ENCODE data around the gene PRSS2.
"Not testable (repeated sequence)": the region's sequence is repeated elsewhere in the genome, so short reads cannot be mapped to it uniquely, and the experiment has no call there.

Gene PRSS2

DNA sequence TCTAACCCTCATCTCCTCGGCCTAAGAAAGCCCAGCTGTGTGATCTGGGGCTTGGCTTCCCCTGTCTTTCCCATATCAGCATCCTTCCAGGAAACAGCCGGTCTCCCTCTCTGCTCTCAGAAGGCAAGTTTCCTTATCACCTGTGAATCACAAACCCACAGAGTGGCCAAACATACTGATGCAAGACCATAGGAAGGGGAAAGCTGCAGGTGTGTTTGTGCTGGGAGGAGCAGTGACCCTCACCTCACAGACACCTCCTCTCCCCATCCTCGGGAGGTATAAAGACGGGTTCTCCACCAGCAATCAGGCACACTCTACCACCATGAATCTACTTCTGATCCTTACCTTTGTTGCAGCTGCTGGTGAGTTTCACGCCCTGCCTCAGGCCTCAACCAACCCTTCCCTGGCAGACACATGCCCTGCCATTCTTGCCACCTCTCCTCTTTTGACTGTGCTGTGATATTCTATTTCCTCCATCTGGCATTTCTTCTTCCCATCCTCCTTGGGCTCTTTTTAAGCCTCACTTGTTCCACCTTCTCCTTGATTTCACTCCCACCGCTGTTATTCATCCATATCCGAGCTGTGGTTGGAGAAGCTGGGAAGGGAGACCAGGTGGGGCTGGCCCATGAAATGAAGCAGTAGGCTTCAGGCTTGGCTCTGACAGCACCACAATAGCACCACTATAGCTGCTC is at the start of gene PRSS2:
Gene PRSS2, plus strand, starts transcription at position 310 of the 692 bp plus-strand sequence. Its CDS starts 13 bp downstream, at position 323.
- no peak for DNase-seq

DNA sequence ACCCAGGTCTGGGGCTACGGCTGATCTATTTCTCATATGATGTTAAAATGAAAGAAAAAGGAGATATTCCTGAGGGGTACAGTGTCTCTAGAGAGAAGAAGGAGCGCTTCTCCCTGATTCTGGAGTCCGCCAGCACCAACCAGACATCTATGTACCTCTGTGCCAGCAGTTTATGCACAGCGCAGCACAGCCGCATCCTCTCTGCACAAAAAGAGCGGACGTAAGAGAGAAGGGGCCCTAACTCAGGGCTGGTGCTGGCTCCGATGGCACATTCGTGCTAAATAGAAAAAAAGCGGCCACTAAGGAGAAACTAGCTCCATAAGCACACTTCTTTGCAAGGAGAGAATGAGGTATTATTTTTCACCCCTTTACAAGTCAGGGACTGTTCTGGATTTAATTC is 49.8 kb upstream of the PRSS2 start:
- no peak for DNase-seq

DNA sequence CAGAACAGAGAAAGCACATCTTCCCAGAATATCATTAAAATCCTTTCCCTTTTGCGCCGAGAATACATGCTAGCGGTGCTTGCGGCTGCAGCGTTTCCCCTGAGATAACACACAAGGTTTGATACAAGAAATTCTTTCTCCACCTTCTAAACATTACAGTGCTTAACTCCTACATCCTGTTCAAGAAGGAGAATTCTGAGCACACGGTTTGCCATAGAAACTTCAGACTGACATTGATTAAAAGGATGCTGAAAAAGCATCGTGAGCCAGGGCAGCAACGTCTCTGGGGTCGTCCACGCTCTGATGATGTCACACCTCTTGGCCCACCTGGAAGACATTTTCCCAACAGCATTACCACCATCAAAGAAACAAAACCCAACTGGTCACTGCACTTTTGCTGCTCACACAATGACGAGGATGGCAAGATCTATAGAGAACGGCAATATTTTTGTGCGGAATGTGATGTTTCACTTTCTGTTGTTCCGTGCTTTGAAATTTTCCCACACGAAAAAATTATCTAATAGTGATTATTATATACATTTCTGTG is 48.4 kb upstream of the PRSS2 start:
- DNase-seq = no peak

DNA sequence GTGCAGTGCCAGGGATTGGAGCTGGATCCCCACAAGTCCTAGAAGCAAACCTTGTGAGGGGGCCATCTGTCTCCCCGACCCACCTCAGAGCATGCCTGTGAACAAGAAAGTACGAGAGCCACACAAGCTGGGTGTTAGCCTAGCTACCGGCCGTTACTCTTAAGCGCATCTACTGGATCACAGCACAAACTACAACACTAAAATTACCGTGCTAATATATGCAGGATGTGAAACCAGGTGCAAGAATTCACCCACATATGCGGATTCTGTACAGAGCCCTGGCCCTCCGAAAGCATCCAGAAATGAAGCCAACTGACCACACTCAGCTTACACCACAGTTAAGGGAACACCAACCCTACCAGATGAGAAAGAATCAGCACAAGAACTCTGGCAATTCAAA is 37.5 kb upstream of the PRSS2 start:
- no peak for DNase-seq

DNA sequence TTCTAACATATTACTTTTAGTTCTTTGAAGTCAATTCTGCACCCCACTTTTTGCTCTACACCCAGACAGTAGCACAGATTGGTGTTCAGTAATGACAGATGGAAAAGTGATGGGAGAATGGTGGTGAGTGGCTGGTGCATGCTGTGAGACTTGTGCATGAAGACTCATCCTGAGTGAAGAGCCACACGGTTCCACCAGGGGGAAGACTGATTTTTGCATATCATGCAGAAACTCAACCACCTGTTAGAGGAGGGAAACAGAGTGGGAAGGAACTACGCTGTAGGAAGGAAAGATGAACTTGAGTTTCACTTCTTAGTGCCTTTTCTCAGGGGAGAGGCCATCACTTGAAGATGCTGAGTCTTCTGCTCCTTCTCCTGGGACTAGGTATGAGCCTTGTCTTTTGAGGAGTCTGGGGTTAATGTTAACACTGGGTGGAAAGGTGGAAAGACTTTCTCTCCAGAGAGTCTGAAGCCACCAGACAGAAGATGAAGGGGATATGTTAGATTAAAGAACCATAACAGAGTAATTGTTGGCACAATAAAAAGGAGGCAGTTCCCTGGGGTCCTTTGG is 30.8 kb upstream of the PRSS2 start:
- no peak for DNase-seq

DNA sequence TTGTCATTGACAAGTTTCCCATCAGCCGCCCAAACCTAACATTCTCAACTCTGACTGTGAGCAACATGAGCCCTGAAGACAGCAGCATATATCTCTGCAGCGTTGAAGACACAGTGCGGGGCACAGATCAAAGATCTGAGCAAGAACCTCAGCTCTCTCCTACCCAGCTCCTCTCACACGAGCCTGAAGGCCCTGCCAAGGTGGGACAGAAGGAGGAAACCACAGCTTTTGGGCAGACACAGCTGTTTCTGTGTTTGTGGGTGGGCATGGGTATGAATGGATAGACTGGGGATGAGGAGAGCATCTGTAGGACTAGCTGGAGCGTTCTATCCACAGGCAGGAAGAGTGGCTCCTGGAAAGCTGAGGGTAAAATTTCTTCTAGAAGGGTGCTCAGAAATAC is 30.0 kb upstream of the PRSS2 start:
- DNase-seq = no peak

DNA sequence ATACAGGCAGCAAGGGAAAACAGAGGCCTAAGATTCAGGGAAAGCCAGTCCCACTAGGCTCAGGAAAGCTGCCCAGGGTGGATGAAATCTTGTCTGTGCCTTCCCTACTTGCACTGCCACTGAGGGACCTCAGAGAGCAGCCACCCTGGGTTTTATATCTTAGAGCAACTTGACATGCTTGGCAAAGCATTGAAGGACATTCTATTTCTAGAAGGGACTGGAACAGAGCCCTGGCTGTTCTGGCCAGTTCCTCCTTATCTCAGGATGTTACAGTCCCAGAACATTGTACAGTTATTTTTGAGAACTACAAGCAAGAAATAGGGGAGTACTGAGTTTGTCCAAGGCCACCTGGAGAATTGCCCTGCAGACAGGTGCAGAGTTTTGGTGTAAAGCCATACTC is 28.8 kb upstream of the PRSS2 start:
- DNase-seq = not testable (repeated sequence)

DNA sequence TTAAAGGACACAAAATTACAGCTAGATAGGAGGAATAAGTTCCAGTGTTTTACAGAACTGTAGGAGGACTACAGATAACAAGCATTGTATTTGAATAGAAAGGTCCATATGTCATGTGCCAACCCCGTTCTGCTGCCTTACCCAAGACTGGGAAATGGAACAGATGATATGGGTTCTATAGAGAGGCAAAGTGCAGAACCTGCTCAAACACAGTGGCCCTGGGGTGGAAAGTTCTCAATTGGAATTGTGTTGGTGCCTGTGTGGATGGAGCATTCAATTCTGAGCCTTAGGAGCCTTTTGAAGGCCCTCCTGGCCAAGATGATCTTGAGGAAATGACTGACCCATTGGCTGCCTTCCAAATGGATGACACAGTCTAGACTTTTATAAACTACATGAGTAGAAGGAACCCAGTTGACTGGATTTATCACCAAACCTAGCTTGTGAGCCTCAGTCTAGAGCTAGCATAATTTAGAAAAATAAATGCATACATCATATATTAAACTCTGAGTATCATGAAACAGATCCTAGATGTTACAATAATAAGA is 25.6 kb upstream of the PRSS2 start:
- DNase-seq = no peak

DNA sequence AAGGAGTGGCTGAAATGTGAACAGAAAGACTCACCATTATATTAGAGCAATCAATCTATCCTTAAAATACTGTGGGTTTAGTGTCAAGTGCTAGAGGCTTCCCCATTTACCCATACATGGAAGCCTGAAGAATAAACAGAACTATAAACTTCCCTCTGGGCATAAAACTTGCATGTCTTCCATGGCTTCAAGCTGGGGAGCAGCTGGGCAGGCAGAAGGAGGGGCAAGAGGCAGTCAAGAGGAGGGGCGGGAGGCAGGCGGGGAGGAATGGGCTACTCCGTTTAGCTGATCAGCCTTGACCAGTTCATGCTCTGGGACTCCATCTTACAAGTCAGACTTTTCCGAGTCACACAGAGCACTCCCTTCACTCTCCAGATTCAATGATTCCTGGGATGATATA is 25.0 kb upstream of the PRSS2 start:
- no peak for DNase-seq

DNA sequence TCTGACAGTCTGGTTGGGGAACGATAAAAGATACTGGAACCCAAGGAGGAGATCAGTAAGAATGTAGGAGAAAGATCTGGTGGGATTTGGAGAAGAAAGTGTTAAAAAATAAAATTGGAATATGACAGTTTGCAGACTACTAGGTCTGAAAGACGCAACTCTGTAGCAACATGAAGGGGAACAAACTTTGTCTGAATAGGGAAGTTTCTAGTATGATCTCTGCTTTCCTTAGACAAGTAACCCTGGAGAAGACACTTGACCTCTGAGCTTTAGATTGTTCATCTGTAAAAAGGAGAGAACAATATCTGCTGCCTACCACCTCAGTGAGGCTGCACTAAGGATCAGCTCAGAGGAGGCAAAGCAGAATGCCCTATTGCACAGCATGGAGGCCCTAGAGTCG is 24.5 kb upstream of the PRSS2 start:
- no peak for DNase-seq

DNA sequence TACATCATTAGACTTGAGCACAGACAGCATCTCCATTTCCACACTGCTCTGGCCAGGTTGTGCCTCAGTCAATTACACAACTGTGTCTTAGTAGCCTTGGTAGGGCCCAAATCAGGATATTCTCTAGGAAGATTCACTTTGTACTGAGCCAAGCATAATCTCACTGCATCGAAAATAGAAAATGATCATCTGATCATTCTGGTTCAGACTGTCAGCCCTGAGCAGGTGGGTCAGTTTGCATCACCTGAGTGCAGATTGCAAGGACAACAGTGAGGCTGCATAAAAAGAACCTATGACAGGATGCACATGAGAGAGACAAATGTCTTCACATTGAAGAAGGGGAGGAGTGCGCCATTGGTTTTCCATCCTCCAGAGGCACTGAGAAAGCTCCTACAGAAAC is 22.4 kb upstream of the PRSS2 start:
- DNase-seq = not testable (repeated sequence)

DNA sequence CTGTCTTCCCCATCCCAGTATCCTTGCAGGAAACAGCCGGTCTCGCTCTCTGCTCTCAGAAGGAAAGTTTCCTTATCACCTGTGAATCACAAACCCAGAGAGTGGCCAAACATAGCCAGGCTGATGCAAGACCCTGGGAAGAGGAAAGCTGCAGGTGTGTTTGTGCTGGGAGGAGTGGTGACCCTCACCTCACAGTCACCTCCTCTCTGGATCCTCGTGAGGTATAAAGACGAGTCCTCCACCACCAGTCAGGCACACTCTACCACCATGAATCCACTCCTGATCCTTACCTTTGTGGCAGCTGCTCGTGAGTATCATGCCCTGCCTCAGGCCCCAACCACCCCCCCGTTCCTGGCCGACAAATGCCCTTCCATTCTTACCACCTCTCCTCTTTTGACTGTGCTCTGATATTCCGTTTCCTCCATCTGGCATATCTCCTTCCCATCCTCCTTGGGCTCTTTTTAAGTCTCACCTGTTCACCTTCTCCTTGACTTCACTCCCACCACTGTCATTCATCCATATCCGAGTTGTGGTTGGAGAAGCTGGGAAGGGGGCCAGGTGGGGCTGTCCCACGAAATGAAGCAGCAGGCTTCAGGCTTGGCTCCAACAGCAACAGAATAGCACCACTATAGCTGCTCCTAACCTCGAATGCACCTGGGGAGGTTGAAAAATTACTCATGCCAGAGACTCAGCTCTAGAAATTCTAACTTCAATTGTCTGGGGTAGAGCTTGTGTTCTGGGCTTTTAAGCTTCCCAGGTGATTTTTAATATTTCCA is 21.4 kb upstream of the PRSS2 start, which contains the start of gene PRSS1:
Gene PRSS1, plus strand, starts transcription at position 255 of the 776 bp plus-strand sequence. Its CDS starts 13 bp downstream, at position 268.
- no peak for DNase-seq

DNA sequence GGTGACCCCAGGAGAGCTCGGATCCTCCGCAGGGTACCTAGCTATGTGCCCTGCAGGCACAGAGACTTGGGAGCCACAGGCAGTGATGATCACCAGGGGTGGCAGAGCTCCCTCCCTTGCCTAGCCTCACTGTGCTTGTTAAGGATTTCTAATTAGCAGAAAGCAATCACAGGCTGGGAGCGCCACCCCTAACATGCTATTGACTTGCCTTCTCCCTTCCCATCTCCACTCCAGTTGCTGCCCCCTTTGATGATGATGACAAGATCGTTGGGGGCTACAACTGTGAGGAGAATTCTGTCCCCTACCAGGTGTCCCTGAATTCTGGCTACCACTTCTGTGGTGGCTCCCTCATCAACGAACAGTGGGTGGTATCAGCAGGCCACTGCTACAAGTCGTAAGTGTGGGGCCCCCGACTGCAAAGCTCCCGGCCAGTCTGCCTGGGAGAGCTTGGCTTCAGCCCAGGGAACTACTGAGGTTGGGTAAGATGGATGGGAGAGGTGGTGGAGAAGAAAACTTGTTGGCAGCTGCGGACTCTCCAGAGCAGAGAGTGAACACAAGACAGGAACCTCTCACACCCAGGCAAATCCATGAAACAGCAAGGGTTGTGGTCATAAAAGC is 20.3 kb upstream of the PRSS2 start:
- no peak for DNase-seq

DNA sequence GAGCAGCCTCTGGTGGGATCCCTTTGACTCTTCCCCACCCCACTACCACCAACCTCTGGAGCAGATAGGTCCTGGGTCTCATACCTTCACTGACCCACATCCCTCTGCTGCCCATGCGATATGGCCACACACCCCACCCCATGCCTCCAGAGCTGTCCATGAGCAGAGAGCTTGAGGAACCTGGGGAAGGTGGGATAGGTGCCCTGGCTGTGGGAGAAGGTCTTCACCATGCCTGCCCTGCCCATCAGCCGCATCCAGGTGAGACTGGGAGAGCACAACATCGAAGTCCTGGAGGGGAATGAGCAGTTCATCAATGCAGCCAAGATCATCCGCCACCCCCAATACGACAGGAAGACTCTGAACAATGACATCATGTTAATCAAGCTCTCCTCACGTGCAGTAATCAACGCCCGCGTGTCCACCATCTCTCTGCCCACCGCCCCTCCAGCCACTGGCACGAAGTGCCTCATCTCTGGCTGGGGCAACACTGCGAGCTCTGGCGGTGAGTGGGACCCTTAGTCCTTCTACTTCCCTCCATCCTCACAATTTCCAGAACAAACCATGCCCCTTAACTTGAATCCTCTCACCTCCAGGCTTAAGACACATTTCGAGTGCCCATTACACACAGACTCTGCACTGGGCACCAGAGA is 19.1 kb upstream of the PRSS2 start:
- DNase-seq = not testable (repeated sequence)

DNA sequence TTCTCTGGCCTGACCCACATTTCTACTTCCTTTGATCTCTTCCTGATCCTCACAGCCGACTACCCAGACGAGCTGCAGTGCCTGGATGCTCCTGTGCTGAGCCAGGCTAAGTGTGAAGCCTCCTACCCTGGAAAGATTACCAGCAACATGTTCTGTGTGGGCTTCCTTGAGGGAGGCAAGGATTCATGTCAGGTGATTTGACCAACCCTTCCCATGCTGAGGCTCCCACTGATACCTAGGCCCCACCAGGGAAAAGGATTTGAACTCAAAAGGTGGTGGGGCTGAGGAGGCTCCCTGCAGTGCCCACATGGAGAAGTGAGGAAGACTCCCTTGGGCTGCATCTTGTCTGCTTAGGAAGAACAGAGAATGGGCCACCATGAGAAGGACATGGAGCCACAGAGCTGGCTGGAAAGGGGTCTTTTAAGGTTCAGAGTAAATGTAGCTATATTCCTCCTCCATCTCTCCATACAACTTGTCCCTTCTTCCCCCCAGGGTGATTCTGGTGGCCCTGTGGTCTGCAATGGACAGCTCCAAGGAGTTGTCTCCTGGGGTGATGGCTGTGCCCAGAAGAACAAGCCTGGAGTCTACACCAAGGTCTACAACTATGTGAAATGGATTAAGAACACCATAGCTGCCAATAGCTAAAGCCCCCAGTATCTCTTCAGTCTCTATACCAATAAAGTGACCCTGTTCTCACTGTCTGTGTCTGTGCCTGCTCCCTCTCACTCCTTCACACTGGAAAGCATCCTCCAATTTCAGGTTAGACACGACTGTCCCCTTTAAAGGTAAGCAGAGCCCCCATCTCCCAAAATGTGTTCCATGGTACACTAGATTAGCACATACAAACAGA is 18.2 kb upstream of the PRSS2 start:
- DNase-seq = no peak

DNA sequence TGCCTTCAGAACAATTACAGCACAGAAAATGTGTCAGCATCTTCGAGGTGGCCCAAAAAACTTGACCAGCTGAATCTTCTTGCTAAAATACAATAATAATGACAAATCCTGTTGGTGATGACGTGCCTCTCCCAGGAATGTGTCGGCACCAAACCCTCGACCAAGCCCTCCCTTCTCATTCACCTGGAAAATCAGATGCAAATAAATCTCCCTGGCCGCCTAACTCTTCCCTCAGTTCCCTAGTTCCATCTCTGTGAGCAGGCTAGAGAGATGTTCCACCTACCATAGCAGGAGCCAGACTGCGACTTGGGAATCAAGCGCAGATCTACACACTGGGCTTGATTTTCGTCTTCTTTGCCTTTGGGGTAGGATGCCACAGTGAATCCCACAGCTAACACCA is 17.4 kb upstream of the PRSS2 start:
- no peak for DNase-seq

DNA sequence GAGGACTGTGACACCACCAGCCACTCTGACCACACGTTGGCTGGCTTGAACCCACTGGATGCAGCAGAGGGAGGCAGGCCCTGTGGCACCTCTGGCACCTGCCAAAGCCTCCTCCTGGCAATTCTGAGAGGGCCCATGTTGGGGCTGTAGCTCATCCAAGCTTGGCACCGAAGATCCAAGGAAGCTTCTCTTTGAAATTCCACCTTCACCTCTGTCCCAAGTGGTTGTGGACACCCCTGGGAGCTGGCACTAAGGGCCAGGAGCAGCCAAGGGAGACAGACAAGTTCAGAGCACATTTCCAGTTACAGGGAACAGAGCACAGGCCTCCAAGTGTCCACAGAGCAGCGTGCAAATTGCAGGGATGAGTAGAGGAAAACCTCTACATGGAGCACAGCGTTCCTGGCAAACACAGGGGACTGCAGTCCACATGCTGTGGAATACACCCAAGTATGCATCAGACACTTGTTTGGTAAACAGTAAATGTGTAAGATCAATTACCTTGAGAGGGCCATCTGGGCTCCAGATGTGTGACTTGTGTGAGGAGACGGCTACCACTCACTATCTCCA is 16.8 kb upstream of the PRSS2 start:
- not testable (repeated sequence) for DNase-seq

DNA sequence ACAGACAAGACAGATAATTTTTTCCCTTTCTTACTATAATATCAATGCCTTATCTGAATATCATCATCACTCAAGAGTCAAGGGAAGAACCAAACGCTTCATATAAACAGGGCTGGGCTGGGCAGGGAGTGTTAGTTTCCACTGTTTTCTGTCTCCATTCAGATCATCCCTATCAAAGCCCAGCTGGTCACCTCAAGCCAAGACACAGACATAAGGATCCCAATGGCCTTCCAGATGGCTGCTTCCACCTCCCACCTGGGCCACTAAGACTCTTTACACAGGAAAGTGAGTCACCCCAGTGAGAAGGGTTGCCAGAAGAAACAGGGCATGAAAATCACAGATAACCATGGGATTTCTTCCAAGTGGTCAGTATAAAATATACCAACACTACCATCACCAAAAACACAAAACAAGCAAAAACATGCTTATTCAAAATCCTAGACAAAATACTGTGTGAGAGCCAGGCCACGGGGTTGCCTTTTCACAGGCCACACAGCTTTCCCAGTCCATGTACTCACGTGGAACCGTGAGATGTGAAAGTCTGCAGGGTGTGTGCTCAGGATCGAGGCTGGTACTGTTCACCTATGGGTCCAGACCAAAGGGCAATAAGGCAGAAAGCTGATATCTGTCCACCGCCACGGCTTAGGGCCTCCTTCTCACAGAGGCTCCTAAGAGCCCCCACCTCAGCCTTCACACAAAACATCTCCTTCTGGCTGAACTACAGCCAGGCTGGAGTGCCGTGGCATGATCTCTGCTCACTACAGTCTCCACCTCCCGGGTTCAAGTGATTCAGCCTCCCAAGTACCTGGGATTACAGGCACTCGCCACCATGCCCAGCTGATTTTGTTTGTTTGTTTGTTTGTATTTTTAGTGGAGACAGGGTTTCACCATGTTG is 15.8 kb upstream of the PRSS2 start:
- no peak for DNase-seq

DNA sequence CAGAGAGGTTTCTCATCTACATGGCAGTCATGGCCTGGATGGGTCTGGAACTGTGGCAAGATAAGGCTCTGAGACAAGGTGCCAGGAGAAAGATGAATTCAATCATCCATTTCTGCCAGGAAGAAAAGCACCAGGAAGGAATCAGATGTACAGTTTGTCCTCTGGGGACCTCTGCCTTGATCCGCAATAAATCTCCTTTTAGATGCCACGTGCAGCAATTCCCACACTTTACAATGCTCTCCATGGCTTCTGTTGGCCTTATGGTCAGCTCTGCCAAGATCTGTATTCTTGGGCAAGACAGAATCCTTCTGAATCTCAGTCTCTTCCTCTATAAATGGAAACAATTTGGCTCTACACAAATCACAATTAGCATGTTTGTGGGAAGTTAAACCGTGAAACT is 12.5 kb upstream of the PRSS2 start:
- not testable (repeated sequence) for DNase-seq

DNA sequence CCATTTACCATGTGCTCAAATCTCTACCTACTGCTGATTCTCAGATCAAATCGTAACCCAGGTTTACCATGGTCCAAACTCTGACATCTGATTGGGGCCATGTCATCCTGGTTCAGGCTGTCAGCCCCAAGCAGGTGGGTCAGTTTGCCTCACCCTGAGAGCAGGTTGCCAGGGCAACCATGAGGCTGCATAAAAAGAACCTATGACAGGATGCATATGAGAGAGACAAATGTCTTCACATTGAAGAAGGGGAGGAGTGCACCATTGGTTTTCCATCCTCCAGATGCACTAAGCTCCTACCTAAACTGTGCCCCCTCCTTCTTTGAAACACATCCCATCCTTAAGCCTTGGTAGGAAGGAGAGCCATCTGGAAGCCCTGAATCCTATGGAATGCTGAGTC is 11.3 kb upstream of the PRSS2 start:
- no peak for DNase-seq

Measured in NCI-H774 (cell line).